ENCODE data around the gene SDR42E2.
A peak's percentile ranks its signal among the peaks of the same experiment; 100 is the strongest.
"Not testable (repeated sequence)": the region's sequence is repeated elsewhere in the genome, so short reads cannot be mapped to it uniquely, and the experiment has no call there.

Gene SDR42E2

DNA sequence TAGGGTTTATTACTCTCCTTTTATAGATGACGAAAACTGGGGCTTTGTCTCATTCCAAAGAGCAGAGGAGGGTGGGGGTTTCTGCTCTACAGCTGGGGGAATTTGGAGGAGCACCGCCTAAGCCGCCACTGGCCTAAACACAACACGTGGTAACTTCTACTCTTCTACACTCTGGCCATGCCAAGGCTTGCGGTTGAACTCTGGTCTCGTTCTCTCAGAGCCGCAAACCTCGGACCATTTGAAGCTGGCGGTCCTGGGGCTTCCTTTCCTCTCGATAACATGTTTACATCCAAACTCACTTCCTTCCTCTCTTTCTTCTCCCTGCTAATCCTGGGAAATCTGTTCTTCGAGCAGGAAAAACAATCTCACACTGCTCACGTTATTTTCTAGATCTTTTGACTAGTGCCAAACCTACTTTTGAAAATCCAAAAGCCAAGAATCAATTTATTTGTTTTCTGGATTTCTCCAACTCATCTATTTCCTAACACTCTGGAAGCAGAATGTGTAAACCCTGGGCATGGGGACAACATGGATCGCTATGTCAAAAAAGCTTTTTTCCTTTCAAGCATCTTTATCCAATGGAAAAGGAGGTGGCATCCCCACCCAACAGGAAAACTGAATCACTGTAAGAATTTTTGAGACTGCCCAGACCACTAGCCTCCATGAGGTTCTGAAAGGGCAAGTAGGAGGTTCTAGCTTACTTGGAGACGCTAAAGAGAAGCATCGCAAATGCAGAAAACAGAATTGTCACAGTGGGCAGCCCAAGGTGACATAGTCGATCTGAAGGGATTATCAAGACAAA, 30.2 kb downstream of the SDR42E2 start:
- DNase-seq: peak; percentile 40

DNA sequence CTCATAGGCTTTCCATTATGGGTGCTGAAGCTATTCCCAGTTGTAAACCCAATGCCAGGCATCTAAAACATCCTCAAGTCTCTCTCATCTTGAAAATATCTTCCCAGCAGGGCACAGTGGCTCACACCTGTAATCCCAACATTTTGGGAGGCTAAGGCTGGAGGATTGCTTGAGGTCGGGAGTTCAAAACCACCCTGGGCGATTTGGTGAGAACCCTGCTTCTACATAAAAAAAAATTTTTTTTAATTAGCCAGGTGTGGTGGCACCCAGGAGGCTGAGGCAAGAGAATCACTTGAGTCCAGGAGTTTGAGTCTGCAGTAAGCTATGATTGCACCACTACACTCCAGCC, 30.7 kb downstream of the SDR42E2 start:
- no peak for DNase-seq

DNA sequence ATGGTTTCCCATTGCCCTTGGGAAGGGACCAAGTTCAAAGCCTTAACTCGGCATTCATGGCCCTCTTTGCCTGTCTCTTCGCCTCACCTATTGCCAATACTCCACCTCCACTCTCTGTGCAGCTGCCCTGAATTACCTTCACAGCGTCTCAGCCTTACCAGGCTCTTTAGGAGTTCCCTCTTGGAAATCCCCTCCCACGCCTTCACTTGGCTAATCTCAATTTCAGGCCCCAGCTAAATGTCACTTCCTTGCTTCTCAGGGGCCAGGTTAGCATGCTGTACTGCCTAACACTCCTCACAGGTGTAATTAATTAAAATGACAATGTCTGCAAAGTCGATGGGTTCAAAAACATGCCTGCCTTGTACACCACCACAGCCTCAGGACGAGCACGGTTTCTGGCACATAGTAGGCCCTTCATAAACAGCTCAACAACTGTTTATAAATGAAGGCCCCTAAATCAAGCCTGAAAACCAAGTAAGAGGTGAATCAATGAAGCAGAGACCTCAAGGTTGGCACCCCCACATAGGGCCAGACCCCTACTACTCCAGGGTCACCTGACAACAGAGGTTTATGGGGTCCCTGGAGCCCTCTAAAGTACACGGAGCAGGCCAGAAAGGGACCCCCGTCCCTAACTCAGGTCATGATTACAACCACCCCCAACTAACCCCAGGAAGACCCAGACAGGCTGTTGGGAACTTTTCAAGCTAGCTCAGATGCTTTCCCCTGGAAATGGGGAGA, 32.6 kb downstream of the SDR42E2 start:
- no peak for DNase-seq

DNA sequence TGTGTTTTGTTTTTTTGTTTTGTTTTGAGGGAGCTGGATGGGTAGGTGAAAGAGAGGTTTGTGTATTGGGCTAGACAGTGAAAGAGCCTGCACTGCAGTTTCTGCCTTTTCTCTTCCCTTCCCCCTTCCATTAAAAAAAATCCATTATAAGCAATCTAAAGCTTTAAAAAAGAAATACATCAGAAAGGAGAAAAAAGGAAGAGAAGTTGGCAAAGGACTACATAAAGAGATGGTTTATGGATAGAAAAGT, 33.1 kb downstream of the SDR42E2 start:
- DNase-seq: no peak

DNA sequence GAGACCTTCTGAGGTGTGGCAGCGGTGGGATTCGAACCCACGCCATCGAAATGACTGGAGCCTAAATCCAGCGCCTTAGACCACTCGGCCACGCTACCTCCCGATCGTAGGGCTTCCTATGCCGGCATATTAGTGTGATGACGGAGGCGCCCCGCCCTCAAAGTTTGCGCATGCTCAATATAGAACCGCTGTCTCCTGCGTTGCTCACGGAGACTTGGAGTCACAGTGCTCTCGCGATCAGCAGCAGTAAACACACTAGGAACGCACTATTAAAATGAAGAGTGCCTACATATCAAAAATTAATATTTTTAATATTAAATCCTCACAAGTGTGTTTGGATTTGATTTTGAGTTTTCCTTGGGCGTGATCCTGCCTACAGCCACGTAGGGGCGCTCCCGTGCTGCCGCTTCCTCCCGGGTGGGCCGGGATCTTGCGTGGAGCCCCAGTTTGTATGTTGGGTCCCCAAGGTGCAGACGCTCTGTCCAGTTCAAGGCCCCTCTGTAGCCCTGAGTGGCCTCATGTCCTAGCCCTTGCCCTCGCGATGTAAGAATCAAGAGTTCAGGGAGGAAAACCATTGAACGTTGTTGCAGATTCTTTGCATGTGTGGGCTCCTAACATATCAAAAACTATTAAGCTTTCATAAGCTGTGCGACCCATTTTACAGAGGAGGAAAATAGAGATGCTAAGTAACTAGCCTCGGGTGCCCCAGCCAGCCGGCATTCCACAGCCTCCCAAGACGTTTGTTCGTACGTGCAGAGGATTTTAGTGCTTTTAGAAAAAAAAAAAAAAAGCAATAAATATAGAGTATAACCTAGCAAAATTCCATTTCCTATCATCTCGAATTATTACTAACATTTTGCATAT, 33.6 kb downstream of the SDR42E2 start:
- peak; percentile 68 for DNase-seq

DNA sequence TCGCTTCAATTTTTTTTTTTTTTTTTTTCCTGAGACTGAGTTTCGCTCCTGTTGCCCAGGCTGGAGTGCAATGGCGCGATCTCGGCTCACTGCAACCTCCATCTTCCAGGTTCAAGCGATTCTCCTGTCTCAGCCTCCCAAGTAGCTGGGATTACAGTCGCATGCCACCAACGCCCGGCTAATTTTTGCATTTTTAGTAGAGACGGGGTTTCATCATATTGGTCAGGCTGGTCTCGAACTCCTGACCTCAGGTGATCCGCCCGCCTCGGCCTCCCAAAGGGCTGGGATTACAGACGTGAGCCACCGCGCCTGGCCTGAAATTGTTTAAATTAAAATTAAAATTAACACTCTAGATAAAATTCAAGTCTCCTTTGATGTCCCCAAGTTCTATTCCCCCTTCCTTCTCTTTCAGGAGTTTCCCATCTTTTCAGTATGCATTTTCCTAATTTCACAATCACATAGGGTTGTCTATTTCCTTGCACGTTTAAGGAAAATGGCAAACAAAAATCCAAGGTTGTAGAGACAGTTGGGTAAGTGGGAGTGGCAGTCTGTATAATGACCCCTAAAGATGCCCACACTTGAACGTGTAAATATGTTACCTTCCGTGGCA, 34.4 kb downstream of the SDR42E2 start:
- DNase-seq: not testable (repeated sequence)

DNA sequence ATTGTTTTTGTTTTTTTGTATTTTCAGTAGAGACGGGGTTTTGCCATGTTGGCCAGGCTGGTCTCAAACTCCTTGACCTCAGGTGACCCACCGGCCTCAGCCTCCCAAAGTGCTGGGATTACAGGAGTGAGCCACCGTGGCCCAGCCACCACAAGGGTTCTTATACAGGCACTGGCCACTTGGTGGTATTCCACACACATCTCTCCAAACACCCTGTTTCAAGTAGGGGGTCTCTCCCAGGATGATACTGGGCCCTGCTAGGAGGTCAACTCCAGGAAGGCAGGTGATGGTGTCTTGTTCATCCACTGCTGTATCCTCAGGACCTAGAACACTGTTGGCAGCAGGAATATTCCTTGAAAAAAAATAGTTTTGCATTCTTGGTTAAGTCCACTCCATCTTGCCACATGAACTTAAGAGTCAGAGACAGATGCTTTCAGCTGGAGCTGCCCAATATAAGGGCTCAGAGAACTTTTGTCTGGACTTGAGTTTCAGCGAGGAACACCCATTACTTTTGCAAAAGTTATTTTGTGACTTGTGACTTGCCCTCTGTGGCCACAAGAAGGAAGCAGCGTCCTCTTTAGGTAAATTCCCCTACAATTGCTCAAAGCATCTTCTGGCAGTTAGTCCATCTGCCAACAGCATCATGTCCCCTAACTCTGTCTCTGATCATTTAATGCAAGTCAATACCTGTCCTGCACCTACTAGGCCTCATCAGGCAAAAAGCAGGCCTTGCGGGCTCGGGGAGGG, 36.4 kb downstream of the SDR42E2 start:
- DNase-seq: no peak

DNA sequence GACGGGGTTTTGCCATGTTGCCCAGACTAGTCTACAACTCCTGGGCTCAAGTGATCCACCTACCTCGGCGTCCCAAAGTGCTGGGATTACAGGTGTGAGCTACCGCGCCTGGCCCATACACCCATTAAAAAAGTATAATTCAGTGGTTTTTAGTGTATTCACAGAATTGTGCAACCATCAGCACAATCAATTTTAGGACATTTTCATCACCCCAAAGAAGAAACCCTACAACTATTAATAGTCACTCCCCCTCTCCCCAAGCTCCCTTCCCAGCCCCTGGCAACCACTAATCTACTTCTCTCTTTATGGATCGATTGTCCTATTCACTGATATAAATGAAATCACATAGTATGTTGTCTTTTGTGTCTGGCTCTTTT, 39.9 kb downstream of the SDR42E2 start:
- DNase-seq: no peak

DNA sequence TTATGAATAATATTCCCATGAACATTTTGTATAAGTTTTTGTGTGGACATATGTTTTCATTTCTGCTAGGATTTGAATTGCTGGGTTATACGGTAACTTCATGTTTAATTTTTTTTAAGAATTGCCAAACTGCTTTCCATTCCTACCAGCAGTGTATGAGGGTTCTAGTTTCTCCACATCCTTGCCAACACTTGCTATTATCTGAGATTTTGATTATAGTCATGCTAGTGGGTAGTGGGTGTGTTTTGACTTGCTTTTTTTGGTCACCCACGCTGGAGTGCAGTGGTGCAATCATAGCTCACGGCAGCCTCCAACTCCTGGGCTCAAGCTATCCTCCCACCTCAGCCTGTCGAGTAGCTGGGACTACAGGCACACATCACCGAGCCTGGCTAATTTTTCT, 40.8 kb downstream of the SDR42E2 start:
- DNase-seq: no peak

DNA sequence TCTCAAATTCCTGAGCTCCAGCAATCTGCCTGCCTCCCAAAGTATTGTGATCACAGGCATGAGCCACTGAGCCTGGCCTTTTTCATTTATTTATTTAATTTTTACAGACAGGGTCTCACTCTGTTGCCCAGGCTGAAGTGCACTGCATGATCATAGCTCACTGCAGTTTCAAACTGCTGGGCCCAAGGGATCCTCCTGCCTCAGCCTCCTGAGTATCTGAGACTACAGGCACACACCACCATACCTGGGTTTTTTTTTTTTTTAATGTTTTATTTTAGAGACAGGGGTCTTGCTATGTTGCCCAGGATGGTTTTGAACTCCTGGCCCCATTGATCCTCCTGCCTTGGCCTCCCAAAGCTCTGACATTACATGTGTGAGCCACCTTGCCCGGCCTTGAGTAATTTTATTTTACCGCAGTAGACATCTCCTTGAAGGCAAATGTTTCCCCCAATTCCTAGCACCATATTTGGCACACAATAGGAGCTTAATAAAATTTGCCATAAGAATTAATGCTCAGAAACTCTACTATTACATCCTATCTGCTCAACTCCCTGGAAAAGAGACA, 41.9 kb downstream of the SDR42E2 start:
- DNase-seq: no peak

DNA sequence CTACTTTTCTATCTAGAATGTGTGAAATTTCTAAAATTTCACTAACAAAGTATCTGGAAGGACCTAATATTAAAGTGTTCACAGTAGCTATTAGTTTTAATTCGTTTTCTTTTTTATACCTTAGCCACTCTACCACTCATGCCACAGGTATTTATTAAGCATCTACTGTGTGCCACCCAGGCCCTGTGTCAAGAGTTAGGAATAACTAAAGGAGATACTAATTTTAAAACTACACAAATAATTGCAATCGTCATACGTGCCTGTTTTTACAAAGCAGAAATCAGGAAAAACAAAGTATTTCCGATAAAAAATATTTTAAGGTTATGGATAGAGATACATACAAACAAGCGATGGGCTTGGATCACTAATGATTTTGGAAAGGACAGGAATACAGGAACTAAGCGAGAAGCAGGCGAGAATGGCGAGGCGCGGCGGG, 43.3 kb downstream of the SDR42E2 start:
- no peak for DNase-seq

DNA sequence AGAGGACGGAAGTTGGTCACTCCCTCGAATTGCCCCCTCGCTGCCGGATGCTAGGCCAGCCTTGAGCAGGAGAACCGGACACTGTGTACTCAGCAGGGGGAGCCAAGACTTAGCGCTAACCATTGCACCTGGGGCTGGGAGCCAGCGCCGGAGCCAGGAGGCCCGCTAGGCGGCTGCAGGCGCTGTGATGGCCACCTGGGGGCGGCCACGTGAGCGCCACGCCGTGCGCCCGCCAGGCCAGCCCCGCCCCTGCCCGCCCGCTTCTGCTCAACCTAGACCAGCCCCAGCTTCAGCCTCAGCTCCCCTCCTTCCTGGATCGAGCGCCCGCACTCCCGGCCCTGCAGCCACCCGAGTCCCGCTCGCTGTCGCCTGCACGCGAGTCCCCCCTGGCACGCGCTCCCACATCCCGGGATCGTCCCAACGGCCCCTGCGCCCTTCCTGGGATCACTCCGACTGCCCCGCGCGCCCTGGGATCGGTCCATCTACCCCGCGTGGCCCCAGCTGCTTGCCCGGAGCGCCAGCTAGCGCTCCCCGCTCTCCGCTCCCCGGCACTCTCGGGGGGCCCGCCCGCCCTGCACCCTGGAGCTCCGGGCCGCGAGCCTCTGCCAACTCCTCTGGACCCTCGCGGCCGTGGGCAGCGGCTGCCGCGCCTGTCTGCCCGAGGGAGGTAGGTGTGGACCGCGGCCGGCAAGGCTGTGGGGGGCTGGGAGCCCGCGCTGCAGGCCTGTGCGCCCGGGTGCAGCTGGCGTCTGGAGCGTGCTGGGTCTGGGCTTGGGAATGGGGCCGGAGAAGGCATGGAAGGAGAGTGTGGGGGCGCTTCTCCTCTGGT, 43.9 kb downstream of the SDR42E2 start, which contains the start of gene EEF2K:
EEF2K (plus strand) TSS at position 266 of the 829 bp plus-strand sequence. CDS start 19,452 bp downstream, outside the sequence.
- DNase-seq: peak; percentile 65

DNA sequence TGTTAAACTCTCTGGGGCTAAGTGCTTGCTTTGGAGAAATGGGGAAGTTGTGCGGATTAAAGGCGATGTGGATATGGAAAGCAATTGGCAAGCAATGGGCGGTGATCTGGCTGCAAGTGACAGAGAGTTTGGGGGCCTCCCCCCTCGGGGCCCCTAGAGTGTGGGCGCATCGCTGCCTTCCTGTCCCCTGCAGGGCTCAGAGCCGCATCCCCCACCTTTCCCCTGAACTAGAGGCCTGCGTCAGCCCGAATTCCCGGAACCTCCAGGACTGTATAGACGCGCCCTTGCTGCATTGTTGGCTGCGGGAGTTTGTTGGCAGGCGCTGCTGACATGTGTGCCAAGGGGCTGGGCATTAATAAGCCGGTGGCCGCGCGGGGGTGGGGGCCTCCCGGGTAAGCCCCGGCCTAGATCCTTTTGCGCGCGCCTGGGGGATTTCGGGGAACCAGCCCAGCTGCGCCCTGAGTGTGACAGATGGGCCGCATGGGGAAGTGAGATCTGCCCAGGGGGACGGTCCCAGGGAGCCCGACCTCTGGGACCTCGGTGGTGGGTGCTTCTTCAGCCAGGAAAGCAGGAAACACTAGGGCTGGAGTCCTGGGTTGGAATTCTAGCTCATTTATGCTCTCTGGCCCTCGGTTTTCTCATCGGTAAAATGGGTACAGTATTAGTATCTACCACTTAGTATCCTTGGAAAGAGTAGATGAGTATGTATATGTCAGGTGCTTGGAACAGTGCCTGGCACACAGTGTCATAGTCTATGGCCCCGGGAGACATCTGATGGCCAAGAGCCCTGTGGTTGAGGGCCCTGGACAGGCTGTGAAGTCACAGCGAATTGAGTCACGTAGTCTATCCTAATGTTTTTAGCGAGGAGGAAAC, 44.8 kb downstream of the SDR42E2 start:
- DNase-seq: peak; percentile 16

DNA sequence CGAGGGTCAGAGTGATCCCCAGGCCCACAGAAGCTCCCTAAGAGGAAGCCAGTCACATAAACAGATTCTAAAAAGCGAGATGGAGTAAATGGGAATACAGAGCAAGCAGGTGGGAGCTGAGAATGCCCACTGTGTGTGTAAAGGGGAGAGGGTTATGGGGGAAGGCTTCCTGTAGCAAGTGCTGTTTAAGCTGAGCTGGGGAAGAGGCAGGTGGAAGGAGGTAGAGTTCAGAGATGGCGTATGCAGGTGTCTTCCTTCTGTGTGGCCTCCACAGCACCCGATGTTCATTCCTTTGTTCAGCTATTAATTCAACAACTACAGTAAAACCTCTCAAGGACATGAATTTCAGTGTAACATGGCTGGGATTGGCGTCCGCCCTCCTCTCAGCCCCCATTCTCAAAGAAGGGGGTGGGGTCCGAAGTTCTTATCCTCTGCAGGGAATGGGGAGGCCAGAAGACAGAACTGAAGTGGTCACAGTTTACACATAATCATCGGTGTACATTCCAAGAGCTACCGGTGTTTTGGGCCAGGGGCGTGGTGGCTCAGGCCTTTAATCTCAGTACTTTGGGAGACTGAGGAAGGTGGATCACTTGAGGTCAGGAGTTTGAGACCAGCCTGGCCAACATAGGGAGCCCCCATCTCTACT, 45.5 kb downstream of the SDR42E2 start:
- no peak for DNase-seq

DNA sequence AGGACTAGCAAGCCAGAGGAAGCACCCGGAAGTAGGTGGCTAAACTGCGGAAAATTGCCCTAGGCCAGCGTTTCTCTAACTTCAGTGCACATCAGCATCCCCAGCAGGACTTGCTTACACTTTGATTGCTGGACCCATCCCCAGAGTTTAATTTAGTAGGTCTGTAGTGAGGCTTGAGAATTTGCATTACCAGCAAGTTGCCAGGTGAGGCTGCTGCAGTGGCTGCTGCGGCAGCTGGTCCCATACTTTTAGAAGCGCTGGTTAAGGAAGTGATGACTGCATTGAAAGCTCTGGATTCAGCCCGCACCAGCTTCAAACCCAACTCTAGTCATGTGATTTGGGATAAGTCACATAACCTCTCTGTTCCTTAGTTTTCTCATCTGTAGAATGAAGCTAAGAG, 48.0 kb downstream of the SDR42E2 start:
- no peak for DNase-seq

DNA sequence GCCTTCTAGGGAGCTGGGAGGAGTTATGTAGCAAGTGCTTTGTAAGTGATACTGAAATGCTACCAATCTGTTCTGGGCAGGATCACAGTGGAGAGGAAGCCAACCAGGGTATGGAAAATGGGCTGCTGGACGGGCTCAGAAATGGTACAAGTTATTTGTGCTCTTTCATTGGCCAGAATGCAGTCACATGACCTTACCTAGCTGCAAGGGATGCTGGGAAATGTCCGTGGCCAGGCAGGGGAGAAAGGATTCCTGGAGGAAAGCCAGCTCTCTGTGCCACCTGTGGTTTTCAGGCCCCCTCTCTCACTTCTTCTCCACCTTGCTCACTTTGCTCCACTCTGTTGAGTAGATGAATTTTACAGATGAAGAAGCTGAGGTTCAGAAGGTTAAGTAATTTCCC, 48.5 kb downstream of the SDR42E2 start:
- no peak for DNase-seq

DNA sequence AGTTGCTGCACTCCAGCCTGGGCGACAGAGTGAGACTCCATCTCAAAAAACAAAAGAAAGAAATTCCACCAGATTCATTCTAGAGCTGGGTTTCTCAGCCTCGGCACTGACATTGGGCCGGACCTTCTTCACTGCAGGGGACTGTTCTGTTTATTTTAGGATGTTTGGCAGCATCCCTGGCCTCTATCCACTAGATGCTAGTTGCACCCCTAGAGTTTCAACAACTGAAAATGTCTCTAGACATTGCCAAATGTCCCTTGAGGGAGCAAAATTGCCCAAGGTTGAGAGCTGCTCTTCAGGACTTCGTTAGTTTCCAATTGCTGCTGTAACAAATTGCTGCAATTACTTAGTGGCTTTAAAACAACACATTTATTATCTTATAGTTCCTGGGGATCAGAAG, 50.9 kb downstream of the SDR42E2 start:
- DNase-seq: no peak

DNA sequence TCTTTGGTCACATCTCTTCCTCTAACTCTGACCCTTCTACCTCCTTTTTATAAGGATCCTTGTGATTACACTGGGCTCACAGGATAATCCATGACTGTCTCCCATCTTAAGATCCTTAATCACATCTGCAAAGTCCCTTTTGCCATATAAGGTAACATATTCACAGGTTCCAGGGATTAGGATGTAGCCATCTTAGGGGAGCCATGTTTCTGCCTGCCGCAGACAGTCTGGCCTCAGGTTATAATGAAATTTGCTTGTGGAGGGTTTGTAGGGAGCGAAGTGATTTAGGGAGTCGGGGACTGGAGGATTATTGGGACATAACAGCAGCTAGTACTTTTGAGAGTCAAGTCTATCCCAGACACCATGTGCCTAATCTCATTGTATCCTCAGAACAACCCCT, 51.5 kb downstream of the SDR42E2 start:
- DNase-seq: no peak

DNA sequence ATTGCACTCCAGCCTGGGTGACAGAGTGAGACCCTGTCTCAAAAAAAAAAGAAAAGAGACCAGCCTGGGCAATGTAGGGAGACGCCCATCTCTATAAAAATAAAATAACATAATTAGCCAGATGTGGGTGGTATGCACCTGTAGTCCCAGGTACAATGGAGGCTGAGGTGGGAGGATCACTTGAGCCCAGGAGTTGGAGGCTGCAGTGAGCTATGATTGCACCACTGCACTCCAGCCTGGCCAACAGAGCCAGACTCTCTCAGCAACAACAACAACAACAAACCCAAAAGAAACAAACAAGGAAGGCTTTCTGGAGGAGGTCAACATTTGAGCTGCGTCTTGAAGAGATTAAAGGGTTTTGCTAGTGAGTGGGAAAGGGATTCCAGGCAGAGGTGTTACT, 52.1 kb downstream of the SDR42E2 start:
- DNase-seq: no peak

DNA sequence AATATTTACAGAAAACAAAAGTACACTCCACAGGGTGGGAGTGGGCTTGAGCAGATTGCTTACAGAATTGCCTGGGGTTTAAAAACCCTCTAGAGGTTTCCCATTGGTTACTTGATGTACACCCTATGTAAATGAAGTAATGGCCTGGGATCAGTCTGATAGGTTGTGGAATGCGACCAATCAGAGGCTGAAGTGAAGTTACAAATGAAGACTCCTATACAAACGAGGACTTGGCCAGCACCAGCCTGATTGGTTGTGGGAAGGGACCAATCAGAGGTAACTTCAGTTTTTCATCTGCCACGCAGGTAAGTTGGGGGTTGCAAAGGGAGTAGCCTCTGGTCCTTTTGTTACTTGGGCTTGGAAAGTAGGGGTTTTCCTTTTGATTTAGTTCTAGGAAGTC, 52.6 kb downstream of the SDR42E2 start:
- no peak for DNase-seq

All from NCI-H1105 treated with DMSO at 0.1 percent for 48 hours (cell line).